K562 (cell line): ENCODE data around the gene COQ7.

ENCODE experiments used
- HDAC2 ChIP-seq: fragments of 450-650 bp; IDR thresholded peaks from 2 replicates; pipeline ENCODE4 v1.6.1; 2016; ENCODE audit warnings: mild to moderate bottlenecking
- MEF2A ChIP-seq: IDR thresholded peaks from 2 replicates; pipeline ENCODE4 v1.6.1; 2011; ENCODE audit warnings: low read depth, mild to moderate bottlenecking, low read length, moderate library complexity; ENCODE audit not compliant: control insufficient read depth

GRCh38 chr16:19073344-19073743 lies 5.9 kb downstream of the COQ7 start:
- no peak for TF ChIP-seq HDAC2
- no peak for TF ChIP-seq MEF2A
